Amniotic epithelial cell (primary cell): ENCODE data around the gene MACROD2.

Experiments
- DNase-seq: peaks from one replicate; pipeline ENCODE4 v3.0.0-alpha.2; 2010; ENCODE audit warnings: low read depth

The MACROD2 gene

GRCh38 chr20:15222502-15223330, 1227.4 kb downstream of the MACROD2 start:
- no peak for DNase-seq

GRCh38 chr20:15224199-15224598, 1228.9 kb downstream of the MACROD2 start:
- DNase-seq, result no peak

- DNase-seq, result no peak
Observed at GRCh38 chr20:15227102-15227501, 1231.8 kb downstream of the MACROD2 start.

- no peak for DNase-seq
Observed at GRCh38 chr20:15232243-15232642, 1236.9 kb downstream of the MACROD2 start.

GRCh38 chr20:15235471-15236198, 1240.3 kb downstream of the MACROD2 start:
- no peak for DNase-seq

GRCh38 chr20:15236812-15237211, 1241.5 kb downstream of the MACROD2 start:
- peak; percentile 48 for DNase-seq

- DNase-seq, result no peak
Observed at GRCh38 chr20:15239542-15240206, 1244.4 kb downstream of the MACROD2 start.

GRCh38 chr20:15240801-15241200, 1245.5 kb downstream of the MACROD2 start:
- peak; percentile 21 for DNase-seq

GRCh38 chr20:15241681-15242080, 1246.4 kb downstream of the MACROD2 start:
- no peak for DNase-seq

GRCh38 chr20:15242773-15243172, 1247.5 kb downstream of the MACROD2 start:
- no peak for DNase-seq

- DNase-seq, result no peak
Observed at GRCh38 chr20:15245896-15246295, 1250.6 kb downstream of the MACROD2 start.

- no peak for DNase-seq
Observed at GRCh38 chr20:15248618-15249395, 1253.5 kb downstream of the MACROD2 start.

GRCh38 chr20:15251171-15251570, 1255.9 kb downstream of the MACROD2 start:
- DNase-seq, result no peak

- no peak for DNase-seq
Observed at GRCh38 chr20:15252304-15252703, 1257.0 kb downstream of the MACROD2 start.

- DNase-seq, result no peak
Observed at GRCh38 chr20:15253431-15253830, 1258.1 kb downstream of the MACROD2 start.

- DNase-seq, result no peak
Observed at GRCh38 chr20:15256676-15257568, 1261.6 kb downstream of the MACROD2 start.

- no peak for DNase-seq
Observed at GRCh38 chr20:15257569-15257870, 1262.2 kb downstream of the MACROD2 start.

GRCh38 chr20:15265581-15266309, 1270.4 kb downstream of the MACROD2 start:
- DNase-seq, result no peak

GRCh38 chr20:15267935-15268334, 1272.6 kb downstream of the MACROD2 start:
- DNase-seq, result no peak

- DNase-seq, result no peak
Observed at GRCh38 chr20:15278041-15278440, 1282.7 kb downstream of the MACROD2 start.
